G401 (cell line): ENCODE measurements around the gene ULK4. TPM values are rescaled to one million over a fixed set of nuclear protein-coding genes. Genes with fewer than 3 reads are reported as not detected.
"Not testable (repeated sequence)": the region's sequence is repeated elsewhere in the genome, so short reads cannot be mapped to it uniquely, and the experiment has no call there.

Source experiments
- DNase-seq: peaks from one replicate; pipeline ENCODE4 v3.0.0-alpha.2; 2015; ENCODE audit warnings: low spot score
- in situ Hi-C: cut with HindIII; loops from 2 replicates; pipeline ENCODE4 v1.10.0; 2016; ENCODE audit warnings: low sequenced_read_pairs, mixed read lengths
- total RNA-seq: library from RNA; depleted of rRNA; stranded (reverse); fragments of >200 nt; shearing (Covaris generic); gene quantifications from 2 replicates; pipeline ENCODE4 v1.2.3, GENCODE V29; 2014

ULK4 gene
- total RNA-seq, 1 experiment from 2014 or later, result 25.4 TPM

- in situ Hi-C loops, result no loop called here
- no peak for DNase-seq
Measured at GRCh38 chr3:41485484-41485883, 476.4 kb downstream of the ULK4 start.

GRCh38 chr3:41482134-41482533, 479.8 kb downstream of the ULK4 start:
- no peak for DNase-seq
- in situ Hi-C loops, result no loop called here

GRCh38 chr3:41478278-41478677, 483.6 kb downstream of the ULK4 start:
- no peak for DNase-seq
- in situ Hi-C loops, result no loop called here

GRCh38 chr3:41477399-41478014, 484.4 kb downstream of the ULK4 start:
- in situ Hi-C loops, result no loop called here
- DNase-seq, result no peak

GRCh38 chr3:41469083-41469482, 492.8 kb downstream of the ULK4 start:
- in situ Hi-C loops, result no loop called here
- no peak for DNase-seq

GRCh38 chr3:41467481-41467880, 494.4 kb downstream of the ULK4 start:
- no peak for DNase-seq
- in situ Hi-C loops, result no loop called here

- no peak for DNase-seq
- in situ Hi-C loops, result no loop called here
Measured at GRCh38 chr3:41464858-41465257, 497.0 kb downstream of the ULK4 start.

- DNase-seq, result no peak
- in situ Hi-C loops, result no loop called here
Measured at GRCh38 chr3:41464401-41464800, 497.5 kb downstream of the ULK4 start.

GRCh38 chr3:41462103-41462691, 499.7 kb downstream of the ULK4 start:
- in situ Hi-C loops, result no loop called here
- DNase-seq, result no peak

- in situ Hi-C loops, result no loop called here
- no peak for DNase-seq
Measured at GRCh38 chr3:41460736-41461135, 501.2 kb downstream of the ULK4 start.

GRCh38 chr3:41457176-41457575, 504.7 kb downstream of the ULK4 start:
- in situ Hi-C loops, result no loop called here
- no peak for DNase-seq

GRCh38 chr3:41456162-41456561, 505.7 kb downstream of the ULK4 start:
- in situ Hi-C loops, result no loop called here
- DNase-seq, result no peak

- DNase-seq, in situ Hi-C loops: not testable (repeated sequence)
Measured at GRCh38 chr3:41453618-41454017, 508.3 kb downstream of the ULK4 start.

GRCh38 chr3:41450416-41451231, 511.3 kb downstream of the ULK4 start:
- in situ Hi-C loops, result no loop called here
- peak; percentile 1 for DNase-seq

GRCh38 chr3:41448396-41448795, 513.5 kb downstream of the ULK4 start:
- no peak for DNase-seq
- in situ Hi-C loops, result no loop called here

GRCh38 chr3:41447701-41448100, 514.2 kb downstream of the ULK4 start:
- DNase-seq, result no peak
- in situ Hi-C loops, result no loop called here

GRCh38 chr3:41446316-41446715, 515.6 kb downstream of the ULK4 start:
- DNase-seq, in situ Hi-C loops: not testable (repeated sequence)

GRCh38 chr3:41441568-41441967, 520.3 kb downstream of the ULK4 start:
- in situ Hi-C loops, result no loop called here
- DNase-seq, result no peak

- DNase-seq, result no peak
- in situ Hi-C loops, result no loop called here
Measured at GRCh38 chr3:41441139-41441538, 520.8 kb downstream of the ULK4 start.

- in situ Hi-C loops, result no loop called here
- DNase-seq, result no peak
Measured at GRCh38 chr3:41436983-41437382, 524.9 kb downstream of the ULK4 start.
